NCI-H2081 treated with DMSO at 0.1 percent for 48 hours (cell line): ENCODE results near the gene JAZF1.
"Not testable (repeated sequence)": the region's sequence is repeated elsewhere in the genome, so short reads cannot be mapped to it uniquely, and the experiment has no call there.

ENCODE experiments used
- DNase-seq: peaks from one replicate; lab custom pipeline; 2025; lab: John Stamatoyannopoulos, UW

JAZF1 gene

GRCh38 chr7:27872356-27873275, 308.0 kb downstream of the JAZF1 start:
- DNase-seq = no peak

- DNase-seq = no peak
These were observed 308.7 kb downstream of the JAZF1 start for GRCh38 chr7:27871866-27872265.

GRCh38 chr7:27871086-27871485, 309.5 kb downstream of the JAZF1 start:
- DNase-seq = no peak

GRCh38 chr7:27870595-27870994, 310.0 kb downstream of the JAZF1 start:
- no peak for DNase-seq

- no peak for DNase-seq
These were observed 311.5 kb downstream of the JAZF1 start for GRCh38 chr7:27869056-27869455.

GRCh38 chr7:27868131-27868550, 312.5 kb downstream of the JAZF1 start:
- no peak for DNase-seq

- no peak for DNase-seq
These were observed 313.5 kb downstream of the JAZF1 start for GRCh38 chr7:27866828-27867672.

- DNase-seq = no peak
These were observed 314.3 kb downstream of the JAZF1 start for GRCh38 chr7:27866256-27866655.

- DNase-seq = no peak
These were observed 316.7 kb downstream of the JAZF1 start for GRCh38 chr7:27863880-27864279.

- no peak for DNase-seq
These were observed 318.8 kb downstream of the JAZF1 start for GRCh38 chr7:27861747-27862146.

- DNase-seq = no peak
These were observed 319.8 kb downstream of the JAZF1 start for GRCh38 chr7:27860800-27861199.

- not testable (repeated sequence) for DNase-seq
These were observed 323.7 kb downstream of the JAZF1 start for GRCh38 chr7:27856703-27857485.

GRCh38 chr7:27850531-27850930, 330.1 kb downstream of the JAZF1 start:
- no peak for DNase-seq

GRCh38 chr7:27846388-27846787, 334.2 kb downstream of the JAZF1 start:
- no peak for DNase-seq

GRCh38 chr7:27843584-27844305, 336.9 kb downstream of the JAZF1 start:
- no peak for DNase-seq

GRCh38 chr7:27842851-27843250, 337.7 kb downstream of the JAZF1 start:
- no peak for DNase-seq

GRCh38 chr7:27842094-27842692, 338.4 kb downstream of the JAZF1 start:
- DNase-seq = no peak

- DNase-seq = no peak
These were observed 339.7 kb downstream of the JAZF1 start for GRCh38 chr7:27840760-27841364.

GRCh38 chr7:27840313-27840712, 340.3 kb downstream of the JAZF1 start:
- DNase-seq = no peak

- DNase-seq = no peak
These were observed 341.5 kb downstream of the JAZF1 start for GRCh38 chr7:27839099-27839498.

- no peak for DNase-seq
These were observed 344.1 kb downstream of the JAZF1 start for GRCh38 chr7:27836536-27836935.
